Activated T-cell treated with anti-CD3 and anti-CD28 coated beads for 48 hours (primary cell): ENCODE data around the gene HMGB4.

Source experiments
- DNase-seq: peaks from one replicate; pipeline ENCODE4 v3.0.0-alpha.2; 2020; ENCODE audit warnings: low read depth

HMGB4 gene

GRCh38 chr1:33863779-33864178 lies at the start of gene HMGB4:
HMGB4 (plus strand) TSS chr1:33864079; CDS start chr1:33864192, 113 bp downstream.
- no peak for DNase-seq

GRCh38 chr1:33814166-33814565 lies 49.7 kb upstream of the HMGB4 start:
- DNase-seq = no peak

- no peak for DNase-seq
These were observed 48.8 kb upstream of the HMGB4 start for GRCh38 chr1:33815061-33815460.

GRCh38 chr1:33818071-33818470 lies 45.8 kb upstream of the HMGB4 start:
- no peak for DNase-seq

- no peak for DNase-seq
These were observed 44.5 kb upstream of the HMGB4 start for GRCh38 chr1:33819290-33819912.

- DNase-seq = no peak
These were observed 44.0 kb upstream of the HMGB4 start for GRCh38 chr1:33819913-33820311.

GRCh38 chr1:33820804-33821203 lies 43.1 kb upstream of the HMGB4 start:
- DNase-seq = no peak

GRCh38 chr1:33821291-33821690 lies 42.6 kb upstream of the HMGB4 start:
- no peak for DNase-seq

- no peak for DNase-seq
These were observed 41.5 kb upstream of the HMGB4 start for GRCh38 chr1:33822396-33822795.

GRCh38 chr1:33823401-33823800 lies 40.5 kb upstream of the HMGB4 start:
- DNase-seq = no peak

- DNase-seq = no peak
These were observed 40.0 kb upstream of the HMGB4 start for GRCh38 chr1:33823830-33824229.

- DNase-seq = no peak
These were observed 39.6 kb upstream of the HMGB4 start for GRCh38 chr1:33824321-33824720.

- DNase-seq = no peak
These were observed 38.9 kb upstream of the HMGB4 start for GRCh38 chr1:33824971-33825370.

GRCh38 chr1:33825506-33825905 lies 38.4 kb upstream of the HMGB4 start:
- DNase-seq = no peak

- DNase-seq = no peak
These were observed 37.6 kb upstream of the HMGB4 start for GRCh38 chr1:33826311-33826710.

GRCh38 chr1:33826711-33827110 lies 37.2 kb upstream of the HMGB4 start:
- no peak for DNase-seq

GRCh38 chr1:33828059-33828458 lies 35.8 kb upstream of the HMGB4 start:
- DNase-seq = no peak

GRCh38 chr1:33828654-33829053 lies 35.2 kb upstream of the HMGB4 start:
- DNase-seq = no peak

GRCh38 chr1:33836911-33837310 lies 27.0 kb upstream of the HMGB4 start:
- no peak for DNase-seq

- no peak for DNase-seq
These were observed 26.2 kb upstream of the HMGB4 start for GRCh38 chr1:33837635-33838034.

GRCh38 chr1:33841494-33841893 lies 22.4 kb upstream of the HMGB4 start:
- no peak for DNase-seq

- DNase-seq = no peak
These were observed 21.5 kb upstream of the HMGB4 start for GRCh38 chr1:33842348-33842747.

- no peak for DNase-seq
These were observed 19.7 kb upstream of the HMGB4 start for GRCh38 chr1:33844166-33844565.

GRCh38 chr1:33846861-33847260 lies 17.0 kb upstream of the HMGB4 start:
- DNase-seq = no peak
